Activated naive CD4-positive, alpha-beta T cell treated with Interleukin-2 at 50 U/mL for 16 hours (primary cell): ENCODE measurements around the gene DTX1.

Experiments
- DNase-seq: peaks from one replicate; pipeline ENCODE4 v3.0.0-alpha.2; 2020

The DTX1 gene

DNA sequence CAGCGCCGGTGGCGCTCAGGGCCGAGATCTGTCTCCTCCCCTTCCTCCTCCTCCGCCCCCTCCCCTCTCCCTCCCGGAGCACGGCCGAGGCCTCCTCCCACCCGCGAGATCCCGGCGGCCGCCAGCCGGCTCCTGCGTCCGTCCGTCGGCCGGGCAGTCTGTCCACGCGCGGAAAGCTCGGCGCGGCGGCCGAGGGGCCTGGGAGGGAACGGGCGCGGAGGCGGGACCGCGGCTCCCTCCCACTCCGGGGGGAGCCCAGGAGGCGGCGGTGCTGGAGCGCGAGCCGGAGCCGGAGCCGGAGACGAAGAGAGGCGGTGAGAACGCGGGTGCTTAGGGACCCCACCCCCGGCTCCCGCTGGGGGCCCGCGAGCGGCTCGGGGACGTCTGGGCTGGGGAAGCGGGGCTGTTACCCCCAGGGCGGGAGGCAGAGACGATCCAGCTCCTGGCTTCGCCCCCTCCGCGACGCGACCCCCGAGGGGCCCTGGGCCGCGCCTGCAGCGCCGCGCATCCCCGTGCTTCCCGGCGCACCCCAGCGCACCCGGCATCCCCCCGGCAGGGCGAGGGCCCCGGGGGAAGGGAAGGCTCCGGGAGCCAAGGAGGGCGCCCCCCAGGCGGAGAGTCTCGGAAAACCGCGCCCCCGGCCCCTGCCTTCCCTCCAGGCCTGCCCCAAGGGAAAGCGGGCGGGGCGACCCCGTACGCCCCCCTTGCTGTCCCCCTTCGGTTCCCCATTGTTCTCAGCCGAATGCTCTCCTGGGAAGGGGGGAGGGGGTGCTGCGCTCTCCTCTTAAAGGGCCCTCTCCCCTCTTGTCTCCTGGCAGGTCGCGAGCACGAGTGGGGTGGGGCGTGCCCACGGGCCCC is at the start of gene DTX1:
Gene DTX1 (plus strand): TSS at position 100 of the 858 bp plus-strand sequence. CDS start 1,463 bp downstream, outside the sequence.
- DNase-seq: peak; percentile 55

DNA sequence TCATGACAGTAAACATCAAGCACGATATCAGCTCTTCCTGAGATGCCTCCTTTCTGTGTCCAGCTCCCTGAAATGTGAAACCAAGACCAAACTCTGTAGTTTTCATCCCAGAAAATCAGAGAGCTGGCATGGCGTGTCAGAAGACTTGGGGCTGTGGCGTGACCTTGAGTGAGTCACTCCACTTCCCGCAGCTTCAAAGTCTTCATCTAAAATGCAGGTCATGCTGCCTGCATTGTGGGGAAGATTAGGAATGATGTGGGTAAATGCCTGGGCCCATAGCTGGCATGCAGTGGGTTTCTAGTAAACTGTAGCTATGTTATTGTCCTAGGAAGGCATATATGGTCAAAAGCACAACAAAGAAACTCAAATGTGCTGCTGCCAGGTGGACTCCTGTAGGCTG is 49.4 kb upstream of the DTX1 start:
- DNase-seq: no peak

DNA sequence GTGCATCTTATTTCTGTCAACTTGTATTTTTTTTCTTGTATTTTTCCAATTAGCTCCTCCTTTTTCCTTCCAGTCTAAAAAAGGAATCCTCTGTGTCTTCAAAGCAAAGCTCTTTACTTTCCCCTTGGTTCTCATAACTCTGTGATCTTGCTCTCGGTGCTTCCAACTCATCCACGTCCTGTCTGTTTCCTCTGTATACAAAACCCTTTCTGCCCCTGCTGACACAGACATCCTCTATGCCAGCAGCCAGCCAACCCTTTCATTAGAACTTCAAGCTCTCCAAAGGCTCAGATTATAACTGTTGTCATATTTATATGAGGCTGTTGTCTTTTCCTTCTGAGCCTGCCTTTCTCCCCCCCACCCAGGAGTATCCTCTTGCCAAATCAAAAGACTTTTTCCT is 45.8 kb upstream of the DTX1 start:
- DNase-seq: no peak

DNA sequence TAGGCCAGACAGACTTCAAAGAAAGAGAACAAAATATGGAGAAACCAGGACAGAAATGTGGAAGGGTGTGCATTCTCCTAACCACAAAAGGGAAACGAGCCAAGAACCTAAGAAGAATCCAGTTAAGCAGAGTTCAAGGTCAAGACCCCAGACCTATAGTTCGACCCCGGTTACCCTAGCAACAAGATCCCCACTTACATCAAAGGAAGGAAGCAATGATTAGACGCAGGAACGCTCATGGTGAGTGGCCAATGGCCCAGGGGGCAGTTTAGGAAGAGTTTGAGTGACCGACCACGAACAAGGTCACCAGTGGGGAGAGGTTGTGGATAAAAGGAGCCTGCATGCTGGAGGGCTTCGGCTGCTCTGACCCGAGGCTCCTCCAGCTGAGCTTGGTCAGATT is 42.0 kb upstream of the DTX1 start:
- no peak for DNase-seq

DNA sequence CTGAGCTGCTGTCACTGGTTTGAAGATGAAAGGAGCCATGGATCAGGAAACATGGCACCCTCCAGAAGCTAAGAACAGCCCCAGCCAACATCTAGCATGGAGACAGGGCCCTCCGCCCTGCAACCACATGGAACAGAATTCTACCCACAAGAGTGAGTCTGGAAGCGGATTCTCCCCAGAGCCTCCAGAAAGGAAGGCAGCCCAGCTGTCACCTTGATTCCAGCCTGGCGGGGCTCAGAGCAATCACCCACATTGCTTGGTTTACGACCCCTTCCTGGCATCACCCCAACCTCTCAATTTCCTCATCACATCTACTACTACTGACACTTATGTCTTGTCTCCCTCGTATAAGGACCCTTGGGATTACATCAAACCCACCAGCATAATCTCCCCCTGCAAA is 39.7 kb upstream of the DTX1 start:
- no peak for DNase-seq

DNA sequence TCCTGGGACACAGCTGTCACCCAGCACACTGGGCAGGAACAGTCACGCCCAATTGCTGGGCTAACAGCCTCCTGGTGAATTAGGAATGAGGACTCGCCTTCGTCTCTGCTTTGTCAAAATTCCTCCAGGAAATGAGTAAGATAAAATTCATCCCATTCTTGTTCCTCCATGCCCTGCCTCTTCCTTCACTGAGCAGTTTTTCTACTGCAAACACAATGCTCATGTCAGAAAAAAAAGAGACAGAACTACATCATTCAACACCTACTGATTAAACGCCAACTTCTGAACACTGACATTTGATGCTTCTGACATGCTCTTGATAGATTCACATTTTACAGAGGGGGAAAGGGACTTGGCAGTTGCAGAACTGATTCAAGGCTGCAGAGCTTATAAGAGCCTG is 37.5 kb upstream of the DTX1 start:
- no peak for DNase-seq

DNA sequence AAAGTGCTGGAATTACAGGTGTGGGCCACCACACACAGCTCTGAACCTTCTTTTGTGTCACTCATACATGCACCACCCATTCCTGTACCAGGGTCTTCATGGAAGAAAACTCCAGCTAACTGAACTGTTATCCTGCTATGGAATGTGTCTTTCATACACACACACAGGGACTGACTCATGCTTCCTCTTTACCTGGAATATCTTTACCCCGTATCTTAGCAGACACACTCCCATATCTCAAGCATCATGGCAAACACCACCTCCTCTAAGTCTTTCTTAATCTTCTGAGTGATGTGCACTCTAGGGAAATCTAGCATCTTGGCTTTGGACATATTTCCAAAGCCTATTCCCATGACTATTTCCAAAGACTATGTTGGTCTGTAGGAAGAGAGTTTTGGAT is 35.0 kb upstream of the DTX1 start:
- DNase-seq: no peak

DNA sequence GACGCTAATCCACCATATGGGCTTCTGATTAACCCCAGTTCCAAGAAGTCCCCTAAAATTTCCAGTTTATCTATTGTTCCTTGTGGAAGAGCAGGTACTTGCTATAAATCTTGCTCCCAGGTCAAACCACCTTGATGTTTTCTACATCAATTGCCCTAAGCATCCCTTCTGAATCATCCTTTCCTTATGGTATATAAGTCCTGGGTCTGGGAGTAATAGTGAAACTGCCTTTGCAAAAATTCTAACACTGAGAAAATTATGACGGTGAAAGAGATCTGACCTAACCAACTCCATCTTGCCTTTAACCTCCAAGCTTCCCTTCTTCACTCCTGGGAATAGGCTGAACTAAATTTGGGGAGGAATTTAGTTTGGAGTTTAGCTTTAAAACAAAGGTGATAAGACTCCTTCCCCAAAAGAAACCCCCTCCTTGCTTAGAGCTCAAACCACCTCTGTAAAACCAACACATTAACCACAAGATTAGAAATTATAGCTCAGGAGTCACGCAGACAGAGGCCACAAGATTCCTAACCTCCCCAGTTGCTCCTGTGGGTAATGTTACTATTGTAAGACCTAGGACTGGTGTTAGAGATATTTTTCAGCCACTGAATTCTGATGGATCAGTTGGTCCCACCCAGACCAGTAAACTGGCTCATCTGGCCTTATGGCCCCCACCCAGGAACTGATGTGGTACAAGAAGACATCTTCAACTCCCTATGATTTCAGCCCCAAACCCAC is 33.8 kb upstream of the DTX1 start:
- no peak for DNase-seq

DNA sequence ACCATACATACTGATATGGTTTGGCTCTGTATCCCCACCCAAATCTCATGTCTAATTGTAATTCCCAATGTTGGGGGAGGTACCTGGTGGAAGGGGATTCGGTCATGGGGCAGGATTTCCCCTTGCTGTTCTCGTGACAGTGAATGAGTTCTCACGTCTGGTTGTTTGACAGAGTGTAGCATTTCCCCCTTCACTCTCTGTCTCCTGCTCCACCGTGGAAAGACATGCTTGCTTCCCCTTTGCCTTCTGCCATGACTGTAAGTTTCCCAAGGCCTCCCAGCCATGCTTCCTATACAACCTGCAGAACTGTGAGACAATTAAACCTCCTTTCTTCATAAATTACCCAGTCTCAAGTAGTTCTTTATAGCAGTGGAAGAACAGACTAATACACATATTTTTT is 28.8 kb upstream of the DTX1 start:
- no peak for DNase-seq

DNA sequence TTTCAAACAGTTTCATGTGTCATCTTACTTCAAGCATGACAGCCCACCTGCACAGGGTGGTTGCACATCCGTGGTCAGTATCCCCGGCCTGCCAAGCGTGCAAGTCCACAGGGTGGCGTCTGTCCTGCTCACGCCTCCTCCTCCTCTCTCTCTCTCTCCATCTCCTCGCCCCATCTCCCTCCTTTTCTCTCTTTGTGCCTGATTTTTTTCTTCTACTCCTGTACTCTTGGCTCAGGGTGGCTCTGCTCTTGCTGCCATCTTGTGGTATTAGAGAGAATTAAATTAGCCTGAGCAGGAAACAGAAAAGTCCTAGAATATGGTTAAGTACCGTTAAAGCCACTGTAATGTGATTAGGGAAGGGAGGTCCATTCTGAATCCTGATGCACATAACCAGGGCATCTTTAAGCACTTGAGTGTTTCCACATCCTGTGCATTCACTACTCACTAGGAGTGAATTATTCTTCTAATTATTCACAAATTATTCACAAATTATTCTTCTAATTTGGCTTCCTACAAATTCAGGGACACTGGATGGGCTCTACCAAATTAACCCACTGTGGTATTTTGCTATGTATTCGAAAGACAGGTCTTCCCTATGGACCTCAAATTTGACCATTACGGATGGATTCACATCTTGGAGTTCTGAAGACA is 25.5 kb upstream of the DTX1 start:
- DNase-seq: no peak

DNA sequence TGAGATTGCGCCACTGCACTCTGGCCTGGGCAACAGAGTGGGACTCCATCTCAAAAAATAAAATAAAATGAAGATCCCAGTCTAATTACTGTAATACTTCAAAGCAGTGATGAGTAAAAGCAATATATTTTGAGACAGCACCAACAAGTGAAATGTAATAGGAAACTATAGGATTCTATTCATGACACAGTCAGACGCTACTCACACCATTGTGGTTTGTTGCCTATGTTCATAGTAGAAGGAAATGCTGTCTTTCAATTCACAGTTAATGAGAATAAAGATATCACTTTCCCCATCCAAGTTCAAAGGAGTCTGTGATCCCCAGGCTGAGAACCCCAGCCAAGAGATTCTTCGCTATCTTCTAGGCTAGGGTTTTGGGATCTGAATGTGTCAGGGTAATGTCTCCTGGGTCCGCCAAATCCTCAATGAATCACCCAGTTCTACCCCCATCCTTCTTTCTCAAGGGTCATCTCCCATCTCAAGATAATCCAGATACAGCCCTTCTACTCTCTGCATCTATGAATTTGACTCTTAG is 16.6 kb upstream of the DTX1 start:
- no peak for DNase-seq

DNA sequence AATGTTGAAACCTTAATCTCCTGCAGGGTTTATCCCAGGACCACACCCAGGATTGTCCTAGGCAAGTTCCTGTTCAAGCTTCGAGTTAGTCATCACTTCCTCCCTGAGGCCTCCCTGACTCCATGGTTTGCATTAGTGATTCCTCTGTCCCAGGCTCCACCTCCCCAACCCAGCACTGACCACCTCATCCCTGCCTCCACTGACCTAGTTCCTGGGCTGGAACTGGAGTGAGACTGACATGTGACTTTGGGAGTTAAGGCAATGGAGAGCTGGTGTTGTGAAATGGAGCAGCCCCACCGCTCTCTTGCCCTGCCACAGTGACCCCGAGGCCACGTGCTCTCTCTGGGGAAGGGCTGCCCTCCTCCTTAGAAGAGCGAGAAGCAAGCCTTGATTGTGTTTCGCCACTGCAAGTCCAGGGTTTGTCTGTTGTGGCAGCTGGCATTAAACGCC is 15.8 kb upstream of the DTX1 start:
- no peak for DNase-seq

DNA sequence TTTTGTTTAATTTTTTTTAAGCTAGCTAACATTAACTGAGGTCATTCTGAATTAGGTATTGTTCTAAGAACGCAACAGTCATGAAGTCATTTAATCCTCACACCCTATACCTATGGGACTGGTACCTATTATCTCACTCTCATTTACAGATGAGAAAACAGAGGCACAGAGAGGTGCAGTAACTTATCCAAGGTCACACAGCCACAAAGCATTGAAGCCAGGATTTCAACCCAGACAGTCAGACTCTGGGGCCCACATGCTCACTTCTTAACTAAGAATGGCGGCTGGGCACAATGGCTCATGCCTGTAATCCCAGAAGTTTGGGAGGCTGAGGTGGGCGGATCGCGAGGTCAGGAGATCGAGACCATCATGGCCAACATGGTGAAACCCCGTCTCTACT is 15.0 kb upstream of the DTX1 start:
- no peak for DNase-seq

DNA sequence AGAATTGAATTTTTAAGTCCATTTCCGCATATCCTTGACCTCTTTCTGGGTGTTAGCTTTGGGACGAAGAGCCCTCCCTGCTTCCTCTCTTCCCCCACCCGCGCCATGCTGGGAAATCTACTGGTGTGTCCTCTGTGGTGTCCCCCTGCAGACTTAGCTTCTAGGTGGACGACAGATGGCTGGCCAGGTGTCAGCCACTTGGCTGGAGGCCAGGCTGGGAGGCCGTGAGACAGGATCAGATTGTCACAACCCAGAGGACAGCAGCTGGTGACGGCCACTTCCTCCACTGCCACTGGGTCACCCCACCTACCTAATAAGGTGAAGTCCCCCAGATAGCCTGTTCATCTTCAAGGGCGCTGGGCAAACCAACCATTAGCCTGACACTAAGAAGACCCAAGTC is 13.3 kb upstream of the DTX1 start:
- DNase-seq: no peak

DNA sequence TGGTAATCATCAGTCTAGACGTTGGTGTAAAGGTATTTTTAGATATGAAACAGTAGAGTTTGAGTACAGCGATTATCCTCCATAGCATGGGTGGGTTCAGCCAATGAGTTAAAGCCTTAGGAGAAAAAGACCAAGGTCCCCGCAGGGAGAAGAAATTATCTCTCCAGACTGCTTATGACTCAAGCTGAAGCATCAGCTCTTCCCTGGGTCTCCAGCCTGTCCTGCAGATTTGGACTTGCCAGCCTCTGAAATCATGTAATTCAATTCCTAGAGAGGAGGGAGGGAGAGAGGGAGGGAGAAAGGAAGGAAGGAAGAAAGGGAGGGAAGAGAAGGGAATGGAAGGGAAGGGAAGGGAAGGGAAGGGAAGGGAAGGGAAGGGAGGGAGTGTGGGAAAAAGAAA is 12.0 kb upstream of the DTX1 start:
- DNase-seq: no peak

DNA sequence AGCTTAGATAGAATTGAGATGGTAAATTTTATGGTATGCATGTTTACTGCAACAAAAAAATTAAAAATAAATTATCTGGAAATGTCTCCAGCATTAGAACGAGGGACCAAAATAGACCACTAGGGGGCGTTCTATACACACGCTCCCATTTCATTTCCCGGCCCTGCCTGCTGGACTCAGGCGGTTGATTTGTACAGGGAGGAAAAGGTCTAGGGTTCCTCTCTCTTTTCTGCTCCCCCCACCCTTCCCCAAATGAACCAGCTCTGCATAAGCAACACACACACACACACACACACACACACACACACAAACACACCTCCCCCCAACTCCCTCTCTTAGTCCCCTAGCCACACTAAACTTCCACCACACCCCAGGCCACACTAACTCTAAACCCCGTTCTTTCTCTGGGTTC is 7.8 kb upstream of the DTX1 start:
- DNase-seq: peak; percentile 56

DNA sequence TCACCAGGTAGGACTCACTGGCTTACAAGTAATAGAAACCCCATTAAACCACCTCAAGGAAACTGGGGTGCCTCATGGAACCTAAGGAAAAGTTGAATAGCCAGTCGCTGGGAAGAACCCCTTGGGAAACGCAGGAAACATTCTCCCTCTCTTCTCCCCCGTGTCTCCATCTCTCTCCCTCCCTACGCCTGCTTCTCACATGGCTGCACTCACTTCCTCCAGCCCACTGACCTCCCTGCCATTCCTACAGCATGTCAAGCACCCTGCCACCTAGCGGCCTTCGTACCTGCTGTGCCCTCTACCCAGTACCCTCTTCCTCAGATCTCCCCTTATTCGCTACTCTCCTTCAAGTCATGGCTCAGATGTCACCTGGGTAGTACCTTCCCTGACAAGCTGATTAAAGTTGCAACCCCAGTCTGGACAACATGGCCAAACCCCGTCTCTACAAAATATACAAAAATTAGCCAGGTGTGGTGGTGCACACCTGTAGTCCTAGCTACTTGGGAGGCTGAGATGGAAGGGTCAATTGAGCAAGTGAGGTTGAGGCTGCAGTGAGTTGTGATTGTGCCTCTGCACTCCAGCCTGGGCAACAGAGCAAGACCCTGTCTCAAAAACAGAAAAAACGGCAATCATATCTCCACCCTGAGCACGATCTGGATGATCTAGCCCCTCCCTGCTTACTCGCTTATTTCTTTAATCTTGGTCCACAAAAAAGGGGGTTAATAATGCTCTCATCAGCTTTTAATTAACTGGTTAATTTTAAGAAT is 6.4 kb upstream of the DTX1 start:
- DNase-seq: no peak

DNA sequence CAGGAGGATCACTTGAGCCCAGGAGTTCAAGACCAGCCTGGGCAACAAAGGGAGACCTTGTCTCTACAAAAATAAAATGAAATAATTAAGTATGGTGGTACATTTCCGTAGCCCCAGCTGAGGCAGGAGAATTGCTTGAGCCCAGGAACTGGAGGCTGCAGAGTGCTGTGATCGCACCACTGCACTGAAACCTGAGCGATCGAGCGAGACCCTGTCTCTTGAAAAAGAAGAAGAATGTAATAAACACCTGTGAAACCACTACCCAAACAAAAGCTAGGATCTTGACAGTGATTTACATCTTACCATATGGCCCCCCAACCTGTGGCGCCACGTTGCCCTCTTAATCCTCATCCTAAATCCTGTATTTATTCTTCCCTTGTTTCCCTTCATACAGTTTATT is 5.7 kb upstream of the DTX1 start:
- DNase-seq: no peak

DNA sequence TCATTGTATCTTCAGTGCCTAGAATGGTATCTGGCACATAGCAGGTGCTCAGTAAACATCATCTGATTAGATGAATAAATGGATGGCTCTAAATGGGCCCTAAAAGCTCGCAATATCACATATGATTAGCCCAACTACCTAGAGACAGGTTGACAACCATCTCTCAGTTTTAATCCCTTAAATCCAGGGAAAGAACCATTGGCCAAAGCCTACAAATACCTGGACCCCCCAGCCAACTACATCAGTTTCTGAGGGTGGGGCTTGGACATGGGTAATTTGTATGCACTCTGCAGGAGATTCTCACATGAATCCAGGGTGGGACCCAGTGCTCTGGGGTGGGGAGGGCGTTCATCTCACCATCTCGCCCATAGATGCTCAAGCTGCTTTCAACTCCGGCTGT is 4.8 kb upstream of the DTX1 start:
- DNase-seq: no peak

DNA sequence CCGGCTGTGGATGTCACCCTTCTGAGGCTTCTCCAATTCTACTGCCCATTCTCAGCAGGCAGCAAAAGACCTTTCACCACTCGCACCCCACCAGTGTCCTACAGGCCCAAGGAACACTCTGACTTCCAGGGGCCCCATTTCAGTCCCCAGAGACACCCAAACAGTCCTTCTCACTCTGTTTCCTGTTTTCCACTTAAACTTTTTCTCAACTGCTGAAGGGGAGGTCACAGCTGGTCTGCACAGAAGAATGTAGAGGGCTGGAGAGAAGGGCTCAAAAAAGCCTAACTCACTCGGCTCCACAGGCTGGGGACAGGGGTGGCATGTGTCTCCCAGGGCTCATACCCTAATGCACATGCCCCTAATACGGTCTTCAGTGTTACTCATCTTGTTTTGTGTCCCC is 4.2 kb upstream of the DTX1 start:
- DNase-seq: no peak

DNA sequence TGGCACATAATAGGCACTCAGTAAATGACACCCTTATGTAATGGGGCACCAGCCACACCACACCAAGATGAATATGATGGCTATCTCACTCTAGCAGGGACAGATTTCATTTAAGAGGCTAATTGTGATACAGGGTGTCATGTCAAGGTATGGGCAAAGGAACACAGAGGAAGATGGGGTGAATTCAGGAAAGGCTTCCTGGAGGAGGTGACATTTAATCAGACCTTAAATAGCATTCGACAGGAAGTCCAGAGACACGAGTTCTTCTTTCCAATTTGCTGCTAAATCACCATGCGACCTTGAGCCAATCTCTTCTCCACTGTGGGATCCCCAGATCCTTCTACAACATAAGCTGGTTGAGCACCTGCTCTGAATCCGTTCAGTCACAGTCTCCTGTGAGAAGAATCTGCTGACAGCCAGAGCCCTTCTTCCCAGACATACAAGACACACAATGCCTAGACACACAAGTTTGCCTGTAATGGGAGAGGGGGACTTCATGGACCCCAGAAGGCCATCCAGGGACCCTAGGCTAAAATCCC is 1.5 kb upstream of the DTX1 start:
- no peak for DNase-seq

DNA sequence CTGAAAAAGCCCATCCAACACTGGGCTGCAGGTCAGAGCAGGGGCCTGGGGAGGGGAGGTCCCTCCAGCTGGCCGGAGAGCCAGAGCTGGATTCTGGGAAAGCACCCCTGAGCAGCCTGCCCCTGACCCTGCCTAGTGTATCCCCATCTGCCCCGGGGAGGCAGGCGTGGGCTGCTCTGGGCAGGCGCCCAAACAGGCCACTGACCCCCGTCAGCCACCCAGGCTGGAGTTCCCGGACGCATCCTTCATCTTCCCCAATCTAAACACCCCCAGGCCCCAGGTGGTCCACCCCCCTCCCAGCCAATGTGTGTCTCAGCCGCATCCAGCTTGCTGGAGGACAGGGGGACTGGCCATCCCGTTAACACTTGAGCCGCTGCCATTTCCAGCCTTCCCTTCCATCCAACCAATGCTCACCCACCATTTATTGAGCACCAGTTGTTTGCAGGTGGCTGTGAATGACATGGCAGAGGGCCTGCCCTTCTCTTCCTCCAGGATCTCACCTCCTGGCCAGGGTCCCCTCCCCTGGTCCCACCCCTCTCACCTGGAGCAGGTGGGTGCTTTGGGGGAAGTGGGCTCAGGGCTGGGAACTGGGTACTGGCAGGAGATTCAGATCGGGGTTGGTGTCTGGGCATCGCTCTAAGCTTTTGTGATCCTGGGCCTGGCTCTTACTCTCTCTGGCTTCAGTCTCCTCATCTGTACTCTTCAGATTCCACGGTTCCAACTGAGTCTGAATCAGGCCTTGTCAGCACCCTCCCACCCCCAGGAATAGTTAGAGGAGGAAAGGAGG is 743 bp upstream of the DTX1 start:
- DNase-seq: no peak
